WTC11 (cell line): ENCODE results near the gene USF3. TPM values are rescaled to one million over a fixed set of nuclear protein-coding genes. Genes with fewer than 3 reads are reported as not detected.

Source experiments
- ATAC-seq: fragments of 200-7000 bp; cut with Tn5 transposase; 2 replicates; pipeline ENCODE4 v1.10.0; 2021; ENCODE audit warnings: mild to moderate bottlenecking, moderate library complexity
- CTCF ChIA-PET: fragments of 300-600 bp; sonication (Branson Sonifier 250); formaldehyde crosslinking; loops from one replicate; lab custom pipeline; 2021; ENCODE audit warnings: antibody characterized with exemption; lab: Charles Lee
- POLR2A ChIA-PET: fragments of 350-600 bp; sonication (Branson Sonifier 250); formaldehyde crosslinking; loops from one replicate; lab custom pipeline; 2021; ENCODE audit warnings: antibody characterized with exemption; lab: Charles Lee
- DNase-seq: peaks from one replicate; pipeline ENCODE4 v3.0.0; 2021; ENCODE audit warnings: low spot score
- H3K27ac Mint-ChIP-seq: 2 replicates; pipeline ENCODE4 v1.8.0; 2021; ENCODE audit warnings: mixed read lengths
- H3K27me3 Mint-ChIP-seq: 2 replicates; pipeline ENCODE4 v1.8.0; 2021; ENCODE audit warnings: low read depth, mild to moderate bottlenecking, moderate library complexity, mixed read lengths
- H3K36me3 Mint-ChIP-seq: 2 replicates; pipeline ENCODE4 v1.8.0; 2021; ENCODE audit warnings: mixed read lengths
- H3K4me1 Mint-ChIP-seq: 2 replicates; pipeline ENCODE4 v1.8.0; 2022; ENCODE audit warnings: mixed read lengths
- H3K4me3 Mint-ChIP-seq: 2 replicates; pipeline ENCODE4 v1.8.0; 2021; ENCODE audit warnings: mild to moderate bottlenecking, moderate library complexity, mixed read lengths
- H3K9me3 Mint-ChIP-seq: 2 replicates; pipeline ENCODE4 v1.8.0; 2021; ENCODE audit warnings: mixed read lengths
- ESRRA ChIP-seq: sonication (generic); formaldehyde crosslinking; IDR thresholded peaks from 2 replicates; pipeline ENCODE4 v1.8.1; 2022; ENCODE audit warnings: mild to moderate bottlenecking, missing genetic modification reagents, borderline replicate concordance
- ETV6 ChIP-seq: sonication (generic); formaldehyde crosslinking; IDR thresholded peaks from 2 replicates; pipeline ENCODE4 v1.8.1; 2022; ENCODE audit warnings: mild to moderate bottlenecking, missing genetic modification reagents
- HMGA2 ChIP-seq: fragments of 250-450 bp; sonication (Bioruptor Pico); IDR thresholded peaks from 2 replicates; pipeline ENCODE4 v1.4.0; 2021; ENCODE audit warnings: mild to moderate bottlenecking, moderate library complexity
- JAZF1 ChIP-seq: fragments of 250-450 bp; sonication (Bioruptor Pico); IDR thresholded peaks from 2 replicates; pipeline ENCODE4 v1.9.0; 2021; ENCODE audit warnings: moderate library complexity, mild to moderate bottlenecking, inconsistent platforms
- NFATC4 ChIP-seq: fragments of 250-450 bp; sonication (Bioruptor Pico); IDR thresholded peaks from 2 replicates; pipeline ENCODE4 v1.9.0; 2021; ENCODE audit warnings: mild to moderate bottlenecking
- NFE2L1 ChIP-seq: sonication (generic); formaldehyde crosslinking; IDR thresholded peaks from 2 replicates; pipeline ENCODE4 v1.8.1; 2023; ENCODE audit warnings: missing genetic modification reagents
- SMAD3 ChIP-seq: sonication (generic); formaldehyde crosslinking; IDR thresholded peaks from 2 replicates; pipeline ENCODE4 v1.8.0; 2022; ENCODE audit warnings: missing genetic modification reagents, mild to moderate bottlenecking, borderline replicate concordance
- TEAD1 ChIP-seq: sonication (generic); formaldehyde crosslinking; IDR thresholded peaks from 2 replicates; pipeline ENCODE4 v1.8.0; 2022; ENCODE audit warnings: mild to moderate bottlenecking, missing genetic modification reagents
- ZBTB21 ChIP-seq: sonication (generic); formaldehyde crosslinking; IDR thresholded peaks from 2 replicates; pipeline ENCODE4 v1.8.1; 2023; ENCODE audit warnings: mild to moderate bottlenecking, missing genetic modification reagents, borderline replicate concordance
- ZNF416 ChIP-seq: fragments of 250-450 bp; sonication (Bioruptor Pico); IDR thresholded peaks from 2 replicates; pipeline ENCODE4 v1.9.0; 2021; ENCODE audit warnings: mild to moderate bottlenecking, inconsistent platforms
- total RNA-seq: library from RNA; stranded (reverse); gene quantifications from 3 replicates; pipeline ENCODE4 v1.2.3, GENCODE V29; 2021
- TF ChIP-seq, protein P1 (sequence below): sonication (generic); formaldehyde crosslinking; IDR thresholded peaks from 2 replicates; pipeline ENCODE4 v1.8.1; 2022; ENCODE audit warnings: mild to moderate bottlenecking, missing genetic modification reagents, moderate library complexity, borderline replicate concordance
- TF ChIP-seq, protein P2 (sequence below): fragments of 250-450 bp; sonication (Bioruptor Pico); conservative IDR thresholded peaks from 2 replicates; pipeline ENCODE4 v1.9.0; 2021; ENCODE audit warnings: mild to moderate bottlenecking
- TF ChIP-seq, protein P3 (sequence below): sonication (generic); formaldehyde crosslinking; IDR thresholded peaks from 2 replicates; pipeline ENCODE4 v1.8.0; 2023; ENCODE audit warnings: mild to moderate bottlenecking, missing genetic modification reagents
- TF ChIP-seq, protein P4 (sequence below): fragments of 250-450 bp; sonication (Bioruptor Pico); IDR thresholded peaks from 2 replicates; pipeline ENCODE4 v1.9.0; 2021; ENCODE audit warnings: mild to moderate bottlenecking
- TF ChIP-seq, protein P5 (sequence below): fragments of 200-600 bp; IDR thresholded peaks from 2 replicates; pipeline ENCODE4 v1.8.0; 2022; ENCODE audit warnings: antibody characterized with exemption
- TF ChIP-seq, protein P6 (sequence below): sonication (generic); formaldehyde crosslinking; IDR thresholded peaks from 2 replicates; pipeline ENCODE4 v1.8.1; 2022; ENCODE audit warnings: low read depth, missing genetic modification reagents, borderline replicate concordance
- TF ChIP-seq, protein P7 (sequence below): sonication (generic); formaldehyde crosslinking; conservative IDR thresholded peaks from 2 replicates; pipeline ENCODE4 v1.8.1; 2023; ENCODE audit warnings: mild to moderate bottlenecking, low read depth, missing genetic modification reagents, moderate library complexity
- TF ChIP-seq, protein P8 (sequence below): sonication (generic); formaldehyde crosslinking; IDR thresholded peaks from 2 replicates; pipeline ENCODE4 v1.8.0; 2022; ENCODE audit warnings: mild to moderate bottlenecking, missing genetic modification reagents
- TF ChIP-seq, protein P9 (sequence below): sonication (generic); formaldehyde crosslinking; IDR thresholded peaks from 2 replicates; pipeline ENCODE4 v1.8.1; 2022; ENCODE audit warnings: mild to moderate bottlenecking, moderate library complexity, missing genetic modification reagents

The USF3 gene
- total RNA-seq, 1 experiment from 2014 or later: 16.4 TPM

DNA sequence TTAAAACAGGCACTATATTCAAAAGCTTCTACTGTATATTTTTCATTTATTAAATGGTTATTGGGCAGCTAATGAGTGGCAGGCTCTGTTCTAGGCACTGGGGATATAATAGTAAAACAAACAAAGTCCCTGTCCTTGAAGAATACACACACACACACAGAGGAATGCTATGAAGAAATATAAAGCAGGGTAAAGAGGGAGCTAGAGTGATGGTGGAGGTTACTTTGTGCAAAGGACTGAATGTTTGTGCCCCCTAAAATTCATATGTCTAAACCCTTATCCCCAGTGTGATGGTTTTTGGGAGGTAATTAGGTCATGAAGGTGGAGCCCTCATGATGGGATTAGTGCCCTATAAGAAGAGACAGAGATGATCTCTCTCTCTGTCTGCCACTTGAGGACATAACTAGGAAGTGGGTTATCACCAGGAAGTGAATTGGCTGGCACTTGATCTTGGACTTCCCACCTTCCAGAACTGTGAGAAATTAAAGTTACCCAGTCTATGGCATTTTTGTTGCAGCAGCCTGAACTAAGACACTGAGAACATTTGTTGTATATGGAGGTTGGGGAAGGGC lies 31.8 kb downstream of the USF3 start:
- Mint-ChIP-seq H3K27ac (peak overlapping the region; percentile 33), H3K4me1 (peaks cover 17% of the 10 kb centered on the region), H3K4me3 (no peak overlapping the region), H3K36me3 (peaks cover 11% of the 10 kb centered on the region), H3K9me3 (no peaks in the 10 kb centered on the region), H3K27me3 (no peaks in the 10 kb centered on the region)
- POLR2A ChIA-PET: no interaction called here
- DNase-seq: no peak
- ATAC-seq: no peak
- CTCF ChIA-PET: no interaction called here
- no peak for TF ChIP-seq SMAD3
- TF ChIP-seq, protein P1, sequence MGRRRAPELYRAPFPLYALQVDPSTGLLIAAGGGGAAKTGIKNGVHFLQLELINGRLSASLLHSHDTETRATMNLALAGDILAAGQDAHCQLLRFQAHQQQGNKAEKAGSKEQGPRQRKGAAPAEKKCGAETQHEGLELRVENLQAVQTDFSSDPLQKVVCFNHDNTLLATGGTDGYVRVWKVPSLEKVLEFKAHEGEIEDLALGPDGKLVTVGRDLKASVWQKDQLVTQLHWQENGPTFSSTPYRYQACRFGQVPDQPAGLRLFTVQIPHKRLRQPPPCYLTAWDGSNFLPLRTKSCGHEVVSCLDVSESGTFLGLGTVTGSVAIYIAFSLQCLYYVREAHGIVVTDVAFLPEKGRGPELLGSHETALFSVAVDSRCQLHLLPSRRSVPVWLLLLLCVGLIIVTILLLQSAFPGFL (CRISPR knock-in tag): no peak
- TF ChIP-seq, protein P2, sequence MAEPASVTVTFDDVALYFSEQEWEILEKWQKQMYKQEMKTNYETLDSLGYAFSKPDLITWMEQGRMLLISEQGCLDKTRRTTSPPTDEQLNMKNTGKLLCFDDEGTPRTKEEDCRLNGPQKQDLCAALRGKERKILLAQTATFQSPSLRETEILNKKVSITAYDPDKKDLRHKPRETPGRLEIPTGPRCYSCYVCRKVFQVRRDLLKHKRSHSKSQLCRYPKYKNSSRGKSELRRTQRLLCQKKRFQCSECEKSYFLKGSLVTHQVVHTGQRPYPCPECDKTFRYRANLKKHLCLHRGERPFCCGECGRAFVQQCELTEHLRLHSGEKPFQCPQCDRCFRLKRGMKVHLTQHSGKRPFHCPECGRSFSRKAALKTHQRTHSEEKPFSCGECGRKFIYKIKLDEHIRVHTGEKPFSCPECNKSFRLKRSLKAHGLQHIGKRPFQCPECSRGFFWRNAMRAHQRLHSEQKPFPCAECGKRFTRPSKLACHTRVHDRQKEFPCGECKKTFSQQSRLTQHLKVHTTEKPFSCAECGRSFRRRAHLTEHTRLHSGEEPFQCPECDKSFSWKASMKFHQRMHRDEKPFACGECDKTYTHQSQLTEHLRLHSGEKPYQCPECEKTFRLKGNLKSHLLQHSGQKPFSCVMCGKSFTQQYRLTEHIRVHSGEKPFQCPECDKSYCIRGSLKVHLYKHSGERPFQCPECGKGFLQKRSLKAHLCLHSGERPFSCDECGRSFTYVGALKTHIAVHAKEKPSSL: no peak
- TF ChIP-seq, protein P3, sequence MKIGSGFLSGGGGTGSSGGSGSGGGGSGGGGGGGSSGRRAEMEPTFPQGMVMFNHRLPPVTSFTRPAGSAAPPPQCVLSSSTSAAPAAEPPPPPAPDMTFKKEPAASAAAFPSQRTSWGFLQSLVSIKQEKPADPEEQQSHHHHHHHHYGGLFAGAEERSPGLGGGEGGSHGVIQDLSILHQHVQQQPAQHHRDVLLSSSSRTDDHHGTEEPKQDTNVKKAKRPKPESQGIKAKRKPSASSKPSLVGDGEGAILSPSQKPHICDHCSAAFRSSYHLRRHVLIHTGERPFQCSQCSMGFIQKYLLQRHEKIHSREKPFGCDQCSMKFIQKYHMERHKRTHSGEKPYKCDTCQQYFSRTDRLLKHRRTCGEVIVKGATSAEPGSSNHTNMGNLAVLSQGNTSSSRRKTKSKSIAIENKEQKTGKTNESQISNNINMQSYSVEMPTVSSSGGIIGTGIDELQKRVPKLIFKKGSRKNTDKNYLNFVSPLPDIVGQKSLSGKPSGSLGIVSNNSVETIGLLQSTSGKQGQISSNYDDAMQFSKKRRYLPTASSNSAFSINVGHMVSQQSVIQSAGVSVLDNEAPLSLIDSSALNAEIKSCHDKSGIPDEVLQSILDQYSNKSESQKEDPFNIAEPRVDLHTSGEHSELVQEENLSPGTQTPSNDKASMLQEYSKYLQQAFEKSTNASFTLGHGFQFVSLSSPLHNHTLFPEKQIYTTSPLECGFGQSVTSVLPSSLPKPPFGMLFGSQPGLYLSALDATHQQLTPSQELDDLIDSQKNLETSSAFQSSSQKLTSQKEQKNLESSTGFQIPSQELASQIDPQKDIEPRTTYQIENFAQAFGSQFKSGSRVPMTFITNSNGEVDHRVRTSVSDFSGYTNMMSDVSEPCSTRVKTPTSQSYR (CRISPR knock-in tag): no peak
- TF ChIP-seq, protein P4, sequence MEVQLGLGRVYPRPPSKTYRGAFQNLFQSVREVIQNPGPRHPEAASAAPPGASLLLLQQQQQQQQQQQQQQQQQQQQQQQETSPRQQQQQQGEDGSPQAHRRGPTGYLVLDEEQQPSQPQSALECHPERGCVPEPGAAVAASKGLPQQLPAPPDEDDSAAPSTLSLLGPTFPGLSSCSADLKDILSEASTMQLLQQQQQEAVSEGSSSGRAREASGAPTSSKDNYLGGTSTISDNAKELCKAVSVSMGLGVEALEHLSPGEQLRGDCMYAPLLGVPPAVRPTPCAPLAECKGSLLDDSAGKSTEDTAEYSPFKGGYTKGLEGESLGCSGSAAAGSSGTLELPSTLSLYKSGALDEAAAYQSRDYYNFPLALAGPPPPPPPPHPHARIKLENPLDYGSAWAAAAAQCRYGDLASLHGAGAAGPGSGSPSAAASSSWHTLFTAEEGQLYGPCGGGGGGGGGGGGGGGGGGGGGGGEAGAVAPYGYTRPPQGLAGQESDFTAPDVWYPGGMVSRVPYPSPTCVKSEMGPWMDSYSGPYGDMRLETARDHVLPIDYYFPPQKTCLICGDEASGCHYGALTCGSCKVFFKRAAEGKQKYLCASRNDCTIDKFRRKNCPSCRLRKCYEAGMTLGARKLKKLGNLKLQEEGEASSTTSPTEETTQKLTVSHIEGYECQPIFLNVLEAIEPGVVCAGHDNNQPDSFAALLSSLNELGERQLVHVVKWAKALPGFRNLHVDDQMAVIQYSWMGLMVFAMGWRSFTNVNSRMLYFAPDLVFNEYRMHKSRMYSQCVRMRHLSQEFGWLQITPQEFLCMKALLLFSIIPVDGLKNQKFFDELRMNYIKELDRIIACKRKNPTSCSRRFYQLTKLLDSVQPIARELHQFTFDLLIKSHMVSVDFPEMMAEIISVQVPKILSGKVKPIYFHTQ (CRISPR knock-in tag): no peak
- TF ChIP-seq, protein P5, sequence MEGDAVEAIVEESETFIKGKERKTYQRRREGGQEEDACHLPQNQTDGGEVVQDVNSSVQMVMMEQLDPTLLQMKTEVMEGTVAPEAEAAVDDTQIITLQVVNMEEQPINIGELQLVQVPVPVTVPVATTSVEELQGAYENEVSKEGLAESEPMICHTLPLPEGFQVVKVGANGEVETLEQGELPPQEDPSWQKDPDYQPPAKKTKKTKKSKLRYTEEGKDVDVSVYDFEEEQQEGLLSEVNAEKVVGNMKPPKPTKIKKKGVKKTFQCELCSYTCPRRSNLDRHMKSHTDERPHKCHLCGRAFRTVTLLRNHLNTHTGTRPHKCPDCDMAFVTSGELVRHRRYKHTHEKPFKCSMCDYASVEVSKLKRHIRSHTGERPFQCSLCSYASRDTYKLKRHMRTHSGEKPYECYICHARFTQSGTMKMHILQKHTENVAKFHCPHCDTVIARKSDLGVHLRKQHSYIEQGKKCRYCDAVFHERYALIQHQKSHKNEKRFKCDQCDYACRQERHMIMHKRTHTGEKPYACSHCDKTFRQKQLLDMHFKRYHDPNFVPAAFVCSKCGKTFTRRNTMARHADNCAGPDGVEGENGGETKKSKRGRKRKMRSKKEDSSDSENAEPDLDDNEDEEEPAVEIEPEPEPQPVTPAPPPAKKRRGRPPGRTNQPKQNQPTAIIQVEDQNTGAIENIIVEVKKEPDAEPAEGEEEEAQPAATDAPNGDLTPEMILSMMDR: no peak
- TF ChIP-seq, protein P6, sequence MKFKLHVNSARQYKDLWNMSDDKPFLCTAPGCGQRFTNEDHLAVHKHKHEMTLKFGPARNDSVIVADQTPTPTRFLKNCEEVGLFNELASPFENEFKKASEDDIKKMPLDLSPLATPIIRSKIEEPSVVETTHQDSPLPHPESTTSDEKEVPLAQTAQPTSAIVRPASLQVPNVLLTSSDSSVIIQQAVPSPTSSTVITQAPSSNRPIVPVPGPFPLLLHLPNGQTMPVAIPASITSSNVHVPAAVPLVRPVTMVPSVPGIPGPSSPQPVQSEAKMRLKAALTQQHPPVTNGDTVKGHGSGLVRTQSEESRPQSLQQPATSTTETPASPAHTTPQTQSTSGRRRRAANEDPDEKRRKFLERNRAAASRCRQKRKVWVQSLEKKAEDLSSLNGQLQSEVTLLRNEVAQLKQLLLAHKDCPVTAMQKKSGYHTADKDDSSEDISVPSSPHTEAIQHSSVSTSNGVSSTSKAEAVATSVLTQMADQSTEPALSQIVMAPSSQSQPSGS (CRISPR knock-in tag): no peak
- TF ChIP-seq, protein P7, sequence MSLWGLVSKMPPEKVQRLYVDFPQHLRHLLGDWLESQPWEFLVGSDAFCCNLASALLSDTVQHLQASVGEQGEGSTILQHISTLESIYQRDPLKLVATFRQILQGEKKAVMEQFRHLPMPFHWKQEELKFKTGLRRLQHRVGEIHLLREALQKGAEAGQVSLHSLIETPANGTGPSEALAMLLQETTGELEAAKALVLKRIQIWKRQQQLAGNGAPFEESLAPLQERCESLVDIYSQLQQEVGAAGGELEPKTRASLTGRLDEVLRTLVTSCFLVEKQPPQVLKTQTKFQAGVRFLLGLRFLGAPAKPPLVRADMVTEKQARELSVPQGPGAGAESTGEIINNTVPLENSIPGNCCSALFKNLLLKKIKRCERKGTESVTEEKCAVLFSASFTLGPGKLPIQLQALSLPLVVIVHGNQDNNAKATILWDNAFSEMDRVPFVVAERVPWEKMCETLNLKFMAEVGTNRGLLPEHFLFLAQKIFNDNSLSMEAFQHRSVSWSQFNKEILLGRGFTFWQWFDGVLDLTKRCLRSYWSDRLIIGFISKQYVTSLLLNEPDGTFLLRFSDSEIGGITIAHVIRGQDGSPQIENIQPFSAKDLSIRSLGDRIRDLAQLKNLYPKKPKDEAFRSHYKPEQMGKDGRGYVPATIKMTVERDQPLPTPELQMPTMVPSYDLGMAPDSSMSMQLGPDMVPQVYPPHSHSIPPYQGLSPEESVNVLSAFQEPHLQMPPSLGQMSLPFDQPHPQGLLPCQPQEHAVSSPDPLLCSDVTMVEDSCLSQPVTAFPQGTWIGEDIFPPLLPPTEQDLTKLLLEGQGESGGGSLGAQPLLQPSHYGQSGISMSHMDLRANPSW (CRISPR knock-in tag): no peak
- no peak for TF ChIP-seq NFATC4 (CRISPR knock-in tag)
- no peak for TF ChIP-seq NFE2L1 (CRISPR knock-in tag)
- TF ChIP-seq ETV6 (CRISPR knock-in tag): no peak
- no peak for TF ChIP-seq JAZF1 (CRISPR knock-in tag)
- TF ChIP-seq, protein P8, sequence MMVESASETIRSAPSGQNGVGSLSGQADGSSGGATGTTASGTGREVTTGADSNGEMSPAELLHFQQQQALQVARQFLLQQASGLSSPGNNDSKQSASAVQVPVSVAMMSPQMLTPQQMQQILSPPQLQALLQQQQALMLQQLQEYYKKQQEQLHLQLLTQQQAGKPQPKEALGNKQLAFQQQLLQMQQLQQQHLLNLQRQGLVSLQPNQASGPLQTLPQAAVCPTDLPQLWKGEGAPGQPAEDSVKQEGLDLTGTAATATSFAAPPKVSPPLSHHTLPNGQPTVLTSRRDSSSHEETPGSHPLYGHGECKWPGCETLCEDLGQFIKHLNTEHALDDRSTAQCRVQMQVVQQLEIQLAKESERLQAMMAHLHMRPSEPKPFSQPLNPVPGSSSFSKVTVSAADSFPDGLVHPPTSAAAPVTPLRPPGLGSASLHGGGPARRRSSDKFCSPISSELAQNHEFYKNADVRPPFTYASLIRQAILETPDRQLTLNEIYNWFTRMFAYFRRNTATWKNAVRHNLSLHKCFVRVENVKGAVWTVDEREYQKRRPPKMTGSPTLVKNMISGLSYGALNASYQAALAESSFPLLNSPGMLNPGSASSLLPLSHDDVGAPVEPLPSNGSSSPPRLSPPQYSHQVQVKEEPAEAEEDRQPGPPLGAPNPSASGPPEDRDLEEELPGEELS (CRISPR knock-in tag): no peak
- no peak for TF ChIP-seq ZNF416
- no peak for TF ChIP-seq ZBTB21
- TF ChIP-seq, protein P9, sequence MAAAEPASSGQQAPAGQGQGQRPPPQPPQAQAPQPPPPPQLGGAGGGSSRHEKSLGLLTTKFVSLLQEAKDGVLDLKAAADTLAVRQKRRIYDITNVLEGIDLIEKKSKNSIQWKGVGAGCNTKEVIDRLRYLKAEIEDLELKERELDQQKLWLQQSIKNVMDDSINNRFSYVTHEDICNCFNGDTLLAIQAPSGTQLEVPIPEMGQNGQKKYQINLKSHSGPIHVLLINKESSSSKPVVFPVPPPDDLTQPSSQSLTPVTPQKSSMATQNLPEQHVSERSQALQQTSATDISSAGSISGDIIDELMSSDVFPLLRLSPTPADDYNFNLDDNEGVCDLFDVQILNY (CRISPR knock-in tag): no peak
- no peak for TF ChIP-seq HMGA2 (CRISPR knock-in tag)
- TF ChIP-seq TEAD1: no peak
- TF ChIP-seq ESRRA: no peak
